ENCODE results near the gene CEP43. TPM values are rescaled to one million over a fixed set of nuclear protein-coding genes. Genes with fewer than 3 reads are reported as not detected.

The CEP43 gene
- total RNA-seq, 2 experiments from 2014 or later: 20.2 to 21.3 TPM

- DNase-seq (no peak), ATAC-seq (no peak)
- TF ChIP-seq CTCF (IDR thresholded peaks at IDR 0.05): no peak
- ChIA-PET CTCF (interaction anchor here (0.6 to 4.4 kb wide), 10 partner anchors 13 to 221 kb away, joined by 3 to 46 read pairs (median 14); partner anchors contain the start of gene RNASET2), POLR2A (interaction anchor here (1.5 kb wide), 1 partner anchor 11 kb away, joined by 6 read pairs; the partner anchor contains the start of gene CEP43)
- Mint-ChIP-seq H3K4me3 (no peak overlapping the region), H3K9me3 (no peaks in the 10 kb centered on the region), H3K36me3 (ENCODE audit: low read depth) (peaks cover 12% of the 10 kb centered on the region), H3K27ac (no peak overlapping the region), H3K4me1 (ENCODE audit: low read depth) (peaks cover 1% of the 10 kb centered on the region), H3K27me3 (no peaks in the 10 kb centered on the region)
- intact Hi-C loops (cut with micrococcal nuclease): loop anchor here (5.0 kb wide), 1 partner anchor 201 kb away; no protein-coding TSS in a partner anchor
Measured at GRCh38 chr6:166987930-166988329, 11.3 kb upstream of the CEP43 start.

DNA sequence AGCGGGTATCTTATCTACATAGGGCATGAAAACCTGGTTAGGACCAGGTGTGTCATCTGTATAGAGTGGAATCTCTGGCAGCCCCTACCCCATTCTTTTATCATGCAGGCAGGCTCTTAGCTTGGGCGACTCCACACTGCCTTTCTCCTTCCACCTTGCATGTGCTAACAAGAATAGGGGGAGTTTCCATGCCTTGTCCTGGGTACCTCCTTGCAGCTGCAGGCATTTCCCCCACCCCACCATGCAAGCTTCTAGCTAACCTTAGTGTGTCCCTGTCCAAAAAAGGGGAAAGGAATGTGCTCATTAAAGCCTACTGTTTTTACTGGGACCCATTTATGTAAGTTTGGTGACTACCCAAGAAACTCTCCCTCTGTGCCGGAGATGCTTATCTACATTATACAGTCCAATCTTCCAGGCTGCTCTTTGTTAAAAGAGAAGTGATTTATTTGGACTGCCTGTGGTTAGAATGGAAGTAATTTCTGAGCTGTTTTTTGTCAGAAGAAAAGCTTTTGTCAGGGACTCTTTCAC is 10.5 kb upstream of the CEP43 start:
- POLR2A ChIA-PET: interaction anchor here (0.6 to 1.5 kb wide), 2 partner anchors 10 to 207 kb away, joined by 3 to 6 read pairs; partner anchors contain the start of gene CEP43
- no peak for TF ChIP-seq CTCF (IDR thresholded peaks at IDR 0.05)

GRCh38 chr6:166989427-166990032 is 9.7 kb upstream of the CEP43 start:
- peak; percentile 44 for DNase-seq
- no peak overlapping the region for H3K27ac Mint-ChIP-seq
- peaks cover 1% of the 10 kb centered on the region for H3K4me1 Mint-ChIP-seq (ENCODE audit: low read depth)
- H3K27me3 Mint-ChIP-seq: no peaks in the 10 kb centered on the region
- intact Hi-C loops (cut with micrococcal nuclease): loop anchor here (5.0 kb wide), 1 partner anchor 202 kb away; no protein-coding TSS in a partner anchor
- peak; percentile 75 for ATAC-seq
- H3K9me3 Mint-ChIP-seq: no peaks in the 10 kb centered on the region
- ChIA-PET POLR2A (interaction anchor here (0.6 to 1.5 kb wide), 2 partner anchors 9 to 208 kb away, joined by 3 to 6 read pairs; partner anchors contain the start of gene CEP43), CTCF (interaction anchor here (0.6 to 4.4 kb wide), 49 partner anchors 9 to 362 kb away, joined by 3 to 46 read pairs (median 4); partner anchors contain the start of genes CCR6, CEP43, RNASET2 and RPS6KA2)
- H3K4me3 Mint-ChIP-seq: no peak overlapping the region
- peaks cover 10% of the 10 kb centered on the region for H3K36me3 Mint-ChIP-seq (ENCODE audit: low read depth)
- TF ChIP-seq CTCF (IDR thresholded peaks at IDR 0.05): peak; percentile 51

More for the DNA sequence above, 10.5 kb upstream of the CEP43 start:
- ATAC-seq (no peak), DNase-seq (no peak)
- Mint-ChIP-seq H3K27me3 (no peaks in the 10 kb centered on the region), H3K4me1 (ENCODE audit: low read depth) (peaks cover 1% of the 10 kb centered on the region), H3K9me3 (no peaks in the 10 kb centered on the region), H3K36me3 (ENCODE audit: low read depth) (peaks cover 8% of the 10 kb centered on the region), H3K4me3 (no peak overlapping the region), H3K27ac (no peak overlapping the region)
- intact Hi-C loops (cut with micrococcal nuclease): loop anchor here (5.0 kb wide), 1 partner anchor 201 kb away; no protein-coding TSS in a partner anchor
- CTCF ChIA-PET: interaction anchor here (0.6 to 4.4 kb wide), 19 partner anchors 14 to 362 kb away, joined by 3 to 46 read pairs (median 6); partner anchors contain the start of gene RNASET2

- TF ChIP-seq CTCF (IDR thresholded peaks at IDR 0.05): no peak
- no peak overlapping the region for H3K27ac Mint-ChIP-seq
- no peak for ATAC-seq
- no peaks in the 10 kb centered on the region for H3K27me3 Mint-ChIP-seq
- H3K4me1 Mint-ChIP-seq (ENCODE audit: low read depth): peaks cover 20% of the 10 kb centered on the region
- intact Hi-C loops (cut with micrococcal nuclease): loop anchor here (2.0 kb wide), 1 partner anchor 38 kb away; no protein-coding TSS in a partner anchor
- no peak overlapping the region for H3K4me3 Mint-ChIP-seq
- H3K36me3 Mint-ChIP-seq (ENCODE audit: low read depth): peaks cover 20% of the 10 kb centered on the region
- no peak for DNase-seq
- ChIA-PET CTCF (interaction anchor here (1.1 kb wide), 1 partner anchor 42 kb away, joined by 3 read pairs; no protein-coding TSS in a partner anchor), POLR2A (interaction anchor here (0.9 kb wide), 1 partner anchor 39 kb away, joined by 3 read pairs; no protein-coding TSS in a partner anchor)
- no peaks in the 10 kb centered on the region for H3K9me3 Mint-ChIP-seq
Measured at GRCh38 chr6:166996406-166996805, 2.8 kb upstream of the CEP43 start.
